GM10847 (cell line): ENCODE data around the gene OR51D1.

Experiments used
- POLR2A ChIP-seq: IDR thresholded peaks from 2 replicates; pipeline ENCODE4 v1.6.1; 2011; ENCODE audit not compliant: insufficient read length; ENCODE audit errors: extremely low read depth

The OR51D1 gene

DNA sequence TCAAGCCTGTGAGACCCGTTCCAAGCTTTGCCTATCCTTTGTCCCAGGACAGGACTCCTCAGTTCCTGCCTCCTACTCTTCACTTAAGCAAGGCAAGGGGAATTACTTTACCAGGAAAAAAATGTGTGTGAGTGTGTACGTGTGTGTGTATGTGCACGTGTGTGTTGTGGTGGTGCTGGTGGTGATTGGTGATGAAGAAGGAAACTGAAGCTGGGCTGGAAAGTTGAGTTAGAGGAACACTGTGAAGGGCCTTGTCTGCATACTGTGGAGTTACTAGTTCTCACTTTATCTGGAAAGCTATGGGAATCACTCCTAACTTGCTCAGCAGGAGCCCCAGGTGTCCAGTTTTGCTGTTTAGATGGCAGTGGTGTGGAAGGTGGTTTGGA, 378 bp downstream of the OR51D1 start:
- TF ChIP-seq POLR2A, result no peak

DNA sequence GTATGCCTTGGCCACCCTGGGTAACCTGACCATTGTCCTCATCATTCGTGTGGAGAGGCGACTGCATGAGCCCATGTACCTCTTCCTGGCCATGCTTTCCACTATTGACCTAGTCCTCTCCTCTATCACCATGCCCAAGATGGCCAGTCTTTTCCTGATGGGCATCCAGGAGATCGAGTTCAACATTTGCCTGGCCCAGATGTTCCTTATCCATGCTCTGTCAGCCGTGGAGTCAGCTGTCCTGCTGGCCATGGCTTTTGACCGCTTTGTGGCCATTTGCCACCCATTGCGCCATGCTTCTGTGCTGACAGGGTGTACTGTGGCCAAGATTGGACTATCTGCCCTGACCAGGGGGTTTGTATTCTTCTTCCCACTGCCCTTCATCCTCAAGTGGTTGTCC, 2.7 kb downstream of the OR51D1 start:
- TF ChIP-seq POLR2A, result no peak

DNA sequence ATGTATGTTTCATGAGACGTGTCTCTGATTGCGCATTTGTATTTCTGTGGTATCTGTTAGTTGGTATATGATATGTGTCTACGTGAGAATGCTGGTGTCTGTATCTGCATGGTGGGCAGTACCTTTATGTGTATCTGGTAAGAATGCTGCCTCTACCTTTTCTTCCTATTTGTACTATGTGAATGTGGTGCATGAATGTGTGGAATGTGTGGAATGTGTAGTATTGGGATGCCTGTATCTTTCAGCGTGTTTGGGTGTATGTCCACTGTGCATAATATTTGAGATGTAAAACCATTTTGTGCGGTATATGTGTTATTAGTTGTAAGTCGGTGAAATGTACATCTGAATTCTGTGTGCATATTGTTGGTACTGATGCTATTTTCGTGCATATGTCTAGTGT, 4.2 kb downstream of the OR51D1 start:
- no peak for TF ChIP-seq POLR2A

DNA sequence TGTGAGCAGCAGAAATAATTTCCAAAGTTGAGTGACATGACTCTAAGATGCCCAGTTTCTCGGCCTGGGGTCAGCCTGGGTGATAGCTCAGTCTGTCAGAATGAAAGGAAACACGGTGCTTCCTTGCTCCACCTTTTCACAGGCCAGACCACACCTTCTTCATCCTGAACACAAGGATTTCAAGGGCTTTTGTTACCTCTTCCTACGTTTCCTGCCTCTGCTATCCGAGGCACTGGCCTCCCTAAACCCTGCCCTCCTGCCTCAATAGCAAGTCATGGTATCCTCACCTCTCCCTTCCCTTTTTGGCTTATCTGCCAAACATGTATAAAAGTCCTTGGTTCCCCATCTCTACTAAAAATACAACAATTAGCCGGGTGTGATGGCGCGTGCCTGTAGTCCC, 4.8 kb downstream of the OR51D1 start:
- no peak for TF ChIP-seq POLR2A

DNA sequence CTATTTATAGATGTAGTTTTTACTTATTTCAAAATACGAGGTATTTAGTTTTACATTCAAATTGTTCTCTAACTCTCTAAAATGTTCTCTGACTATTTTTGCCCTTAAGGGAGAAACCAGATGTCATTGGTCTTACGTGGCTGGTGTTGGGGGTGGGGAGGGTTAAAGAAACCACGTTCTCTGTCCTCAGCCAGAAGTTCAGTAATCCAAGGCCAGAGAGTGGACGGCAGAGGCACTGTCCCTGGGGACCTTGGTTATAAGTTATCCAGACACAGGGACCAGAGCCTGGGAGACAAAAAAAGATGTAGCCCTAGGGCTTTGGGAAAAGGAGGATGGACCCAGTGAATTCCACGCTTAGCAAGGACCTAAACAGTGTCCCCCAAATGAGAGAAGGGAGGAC, 5.8 kb downstream of the OR51D1 start:
- no peak for TF ChIP-seq POLR2A

DNA sequence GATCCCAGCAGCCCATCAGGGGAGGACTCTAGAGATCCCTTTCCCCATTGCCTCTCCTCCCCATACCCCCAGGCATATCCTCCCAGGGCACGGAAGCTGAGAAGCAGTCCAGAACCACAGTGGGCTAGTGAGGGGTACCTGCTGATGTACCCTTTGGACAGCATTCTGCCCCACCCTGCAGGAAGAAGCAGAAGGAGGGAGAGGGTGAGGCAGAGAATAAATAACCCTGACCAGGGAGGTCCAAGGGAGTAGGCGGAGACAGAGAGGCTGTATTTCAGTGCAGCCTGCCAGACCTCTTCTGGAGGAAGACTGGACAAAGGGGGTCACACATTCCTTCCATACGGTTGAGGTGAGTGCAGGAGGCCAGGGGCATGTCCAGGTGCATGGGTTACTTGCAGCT, 6.4 kb downstream of the OR51D1 start, which contains the start of gene OR51E1:
Gene OR51E1 (plus strand): TSS at position 301 of the 400 bp plus-strand sequence. CDS start 8,545 bp downstream, outside the sequence.
- TF ChIP-seq POLR2A, result no peak

DNA sequence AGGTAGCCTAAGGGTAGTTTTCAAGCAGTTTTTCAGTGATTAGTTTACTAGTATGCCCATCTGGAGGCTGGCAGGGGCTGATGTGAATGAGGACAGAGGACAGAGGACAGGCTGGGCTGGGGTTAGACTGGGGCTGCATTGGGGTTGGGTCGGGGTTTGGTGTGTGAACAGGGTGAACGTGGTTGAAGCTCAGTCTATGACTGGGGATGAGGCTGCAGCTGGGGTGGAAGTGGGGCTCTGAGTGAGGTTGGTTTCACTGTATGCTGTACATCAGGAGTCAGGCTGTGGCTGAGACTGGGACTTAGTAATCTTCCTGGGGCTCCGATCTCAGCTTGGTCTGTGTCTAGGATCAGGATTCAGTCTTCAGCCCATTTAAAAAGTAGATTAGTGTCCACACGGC, 7.0 kb downstream of the OR51D1 start:
- no peak for TF ChIP-seq POLR2A

DNA sequence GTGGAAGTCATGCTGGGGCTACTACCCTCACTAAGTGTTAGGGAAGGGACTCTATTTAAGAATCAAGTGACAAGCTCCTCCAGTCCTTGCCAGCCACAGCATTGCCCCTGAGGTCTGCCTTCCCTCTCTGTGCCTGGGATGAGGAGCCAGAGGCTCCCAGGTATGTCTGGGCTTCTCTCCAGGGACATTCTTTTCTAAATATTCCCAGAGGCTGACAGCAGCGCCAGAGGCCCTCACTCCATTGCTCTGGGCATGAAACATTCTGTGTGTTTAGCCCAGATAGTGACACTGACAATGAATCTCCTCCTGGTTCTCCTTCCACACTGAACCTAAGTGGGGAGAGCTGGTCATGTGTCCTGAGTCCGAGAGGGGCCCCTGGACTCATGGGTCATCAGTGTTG, 8.7 kb downstream of the OR51D1 start:
- no peak for TF ChIP-seq POLR2A

DNA sequence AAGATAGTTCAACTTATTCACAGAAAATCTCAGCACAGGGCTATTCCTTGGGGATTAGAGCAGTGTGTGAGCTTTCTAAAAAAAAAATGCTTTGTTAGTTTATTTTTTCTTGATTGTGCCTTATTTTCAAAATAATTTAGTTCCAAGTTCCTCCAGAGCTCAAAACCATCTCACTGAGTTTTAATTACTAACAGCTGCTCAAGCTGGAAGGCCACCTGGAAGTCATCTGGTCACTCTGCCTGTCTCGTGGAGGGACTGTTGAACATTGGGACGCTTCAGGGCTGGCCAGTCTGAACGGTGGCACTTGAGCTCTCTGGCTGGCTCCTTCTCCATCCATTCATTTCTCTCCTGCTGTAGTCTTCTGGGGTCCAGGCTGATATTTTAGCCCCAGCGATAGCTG, 10.5 kb downstream of the OR51D1 start:
- TF ChIP-seq POLR2A, result no peak

DNA sequence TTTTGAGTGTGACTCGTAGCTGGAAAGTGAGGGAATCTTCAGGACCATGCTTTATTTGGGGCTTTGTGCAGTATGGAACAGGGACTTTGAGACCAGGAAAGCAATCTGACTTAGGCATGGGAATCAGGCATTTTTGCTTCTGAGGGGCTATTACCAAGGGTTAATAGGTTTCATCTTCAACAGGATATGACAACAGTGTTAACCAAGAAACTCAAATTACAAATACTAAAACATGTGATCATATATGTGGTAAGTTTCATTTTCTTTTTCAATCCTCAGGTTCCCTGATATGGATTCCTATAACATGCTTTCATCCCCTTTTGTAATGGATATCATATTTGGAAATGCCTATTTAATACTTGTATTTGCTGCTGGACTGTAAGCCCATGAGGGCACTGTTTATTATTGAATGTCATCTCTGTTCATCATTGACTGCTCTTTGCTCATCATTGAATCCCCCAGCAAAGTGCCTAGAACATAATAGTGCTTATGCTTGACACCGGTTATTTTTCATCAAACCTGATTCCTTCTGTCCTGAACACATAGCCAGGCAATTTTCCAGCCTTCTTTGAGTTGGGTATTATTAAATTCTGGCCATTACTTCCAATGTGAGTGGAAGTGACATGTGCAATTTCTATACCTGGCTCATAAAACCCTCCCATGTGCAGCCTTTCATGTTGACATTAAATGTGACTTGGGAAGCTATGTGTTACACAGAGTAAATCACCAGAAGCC, 17.5 kb downstream of the OR51D1 start:
- TF ChIP-seq POLR2A, result no peak

DNA sequence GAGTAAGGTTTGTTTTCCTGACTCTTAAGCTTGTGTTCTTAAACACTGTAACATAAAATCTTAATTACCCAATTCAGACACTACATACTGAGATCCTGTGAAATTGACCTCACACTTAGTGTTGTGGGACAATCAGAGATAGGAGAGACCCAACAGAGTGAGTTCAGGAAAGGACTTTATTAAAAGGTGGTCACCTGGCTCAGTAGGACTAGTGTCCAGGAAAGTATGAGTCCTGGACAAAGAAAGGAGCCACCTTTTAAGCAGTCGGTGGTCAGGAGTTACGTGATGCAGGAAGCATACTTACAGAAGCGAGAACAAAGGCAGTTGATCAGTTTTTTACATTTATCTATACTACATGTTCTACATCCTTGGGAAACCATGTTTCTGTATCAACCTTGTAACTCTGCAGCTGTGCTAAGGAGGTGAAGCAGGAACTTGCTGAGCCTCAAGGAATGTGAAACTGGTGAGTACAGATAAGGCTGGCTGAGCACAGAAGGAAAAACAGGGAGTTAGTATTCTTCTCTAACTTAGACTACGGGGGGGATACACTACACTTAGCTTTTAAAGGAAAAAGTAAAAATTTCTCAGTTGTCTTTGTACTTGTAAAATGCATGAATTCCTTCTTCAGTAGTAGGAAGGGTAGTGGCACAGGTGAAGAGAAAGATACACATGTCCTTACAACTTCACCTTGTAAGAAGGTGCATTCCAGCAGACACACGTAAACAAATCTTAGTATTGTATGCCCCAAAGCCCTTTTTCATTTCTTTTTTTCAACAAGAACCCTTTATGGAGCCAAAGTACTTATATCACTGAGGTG, 21.6 kb downstream of the OR51D1 start:
- no peak for TF ChIP-seq POLR2A

DNA sequence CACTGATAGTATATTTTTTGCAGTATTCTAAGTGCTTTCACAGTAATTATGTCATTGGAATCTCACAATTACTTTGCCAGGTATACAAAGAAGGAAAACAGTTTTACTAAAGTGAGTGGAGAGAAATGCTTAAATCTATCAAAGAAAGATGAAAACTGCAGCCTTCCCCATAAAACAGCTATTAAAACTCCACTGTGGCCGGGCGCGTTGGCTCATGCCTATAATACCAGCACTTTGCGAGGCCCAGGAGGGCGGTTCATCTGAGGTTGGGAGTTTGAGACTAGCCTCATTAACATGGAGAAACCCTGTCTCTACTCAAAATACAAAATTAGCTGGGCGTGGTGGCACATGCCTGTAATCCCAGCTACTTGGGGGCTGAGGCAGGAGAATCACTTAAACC, 25.6 kb downstream of the OR51D1 start:
- TF ChIP-seq POLR2A, result no peak

DNA sequence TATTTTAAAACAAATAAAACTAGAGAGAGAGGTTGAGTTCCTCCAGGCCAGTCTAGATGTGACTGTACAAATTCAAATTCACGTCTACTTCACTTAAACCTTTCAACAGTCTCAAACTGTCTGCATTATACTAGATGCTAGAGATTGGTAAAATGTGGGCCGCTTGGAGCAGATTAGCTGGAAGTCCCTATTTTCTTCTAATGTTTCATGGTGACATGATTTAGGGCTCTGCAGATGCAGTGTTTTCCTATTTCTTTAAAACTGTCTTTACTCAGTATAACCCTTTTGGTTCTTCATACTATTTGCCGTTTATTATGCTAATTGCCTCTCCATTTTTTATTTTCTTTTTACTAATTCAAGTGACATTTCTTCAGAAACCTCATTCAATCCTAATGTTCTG, 26.9 kb downstream of the OR51D1 start:
- no peak for TF ChIP-seq POLR2A

DNA sequence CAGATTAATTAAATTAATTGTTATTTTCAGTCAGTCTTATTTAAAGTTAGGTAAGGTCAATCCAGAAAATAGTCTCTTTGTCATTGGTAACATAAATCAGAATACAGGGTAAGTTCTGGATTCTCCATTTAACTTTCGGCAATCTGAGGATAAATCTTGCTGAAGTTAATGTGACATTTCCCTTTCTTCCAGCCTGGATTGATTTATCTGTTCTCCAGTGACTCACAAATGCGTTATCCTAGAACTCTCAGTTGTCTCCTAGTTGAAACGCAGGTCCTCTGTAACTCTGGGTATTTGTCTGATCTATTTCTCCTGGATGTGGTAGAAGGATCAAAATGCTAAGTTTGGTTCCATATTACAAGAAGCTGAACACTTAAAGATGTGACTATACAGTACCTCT, 27.5 kb downstream of the OR51D1 start:
- TF ChIP-seq POLR2A, result no peak

DNA sequence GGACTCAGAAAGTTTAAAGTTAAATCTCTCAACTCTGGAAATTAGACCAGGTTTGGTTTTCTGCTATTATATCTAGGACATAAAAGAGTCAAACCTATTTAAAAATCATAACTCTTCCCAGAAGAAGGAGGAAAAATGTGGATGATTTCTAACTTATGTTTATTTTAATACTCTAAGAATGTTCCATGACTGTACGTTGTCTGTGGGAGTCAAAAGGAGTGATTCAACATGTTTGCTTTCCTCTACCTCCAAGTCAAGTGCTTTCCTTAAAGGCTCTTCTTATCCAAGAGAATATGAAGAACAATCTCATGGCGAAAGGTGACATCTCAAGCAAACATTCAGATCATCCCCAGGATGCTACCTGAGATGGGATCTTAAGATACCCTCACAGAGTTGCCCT, 28.1 kb downstream of the OR51D1 start:
- no peak for TF ChIP-seq POLR2A

DNA sequence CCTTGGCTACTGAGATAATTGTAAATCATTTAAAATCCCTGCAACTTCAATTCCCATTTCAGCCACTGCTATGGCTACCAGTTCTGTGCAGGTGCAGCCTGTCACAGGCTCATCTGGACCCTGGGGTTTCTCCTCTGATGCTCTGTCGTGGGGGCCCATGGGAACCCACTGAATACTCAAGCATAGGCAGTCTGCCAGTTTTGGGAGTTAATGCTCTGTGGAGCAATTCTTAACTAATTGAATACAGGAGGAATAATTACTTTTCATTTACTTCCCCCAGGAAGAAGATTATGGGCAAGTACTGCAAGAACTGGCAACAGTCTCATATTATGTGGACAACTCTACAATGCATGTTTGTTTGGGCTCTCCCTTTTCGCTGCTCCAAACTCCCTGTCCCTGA, 34.5 kb downstream of the OR51D1 start:
- TF ChIP-seq POLR2A, result no peak
